Esophagus squamous epithelium (tissue), 5 donors: ENCODE data around the gene ZNF414. TPM values are rescaled to one million over a fixed set of nuclear protein-coding genes. Genes with fewer than 3 reads are reported as not detected.

ENCODE experiments used
- DNase-seq: peaks from one replicate; lab custom pipeline; 2025; lab: John Stamatoyannopoulos, UW
- H3K27ac ChIP-seq, 4 donors: fragments of 200-600 bp; sonication (generic); one replicate each; pipeline ENCODE4 v1.5.1; 2016 to 2019; ENCODE audit warnings: mild to moderate bottlenecking in 1 of 4
- H3K27me3 ChIP-seq, 4 donors: fragments of 200-600 bp; sonication (generic); 1 replicate in 3 of 4; 2 replicates in 1 of 4; pipeline versions ENCODE4 v1.5.1 to v1.6.0; 2017 to 2021; ENCODE audit warnings: antibody characterized with exemption in 1 of 4
- H3K36me3 ChIP-seq, 3 donors: fragments of 200-600 bp; sonication (generic); one replicate each; pipeline ENCODE4 v1.5.1; 2016 to 2019
- H3K4me1 ChIP-seq, 3 donors: fragments of 200-600 bp; sonication (generic); one replicate each; pipeline ENCODE4 v1.5.1; 2017 to 2019
- H3K4me3 ChIP-seq, 4 donors: fragments of 200-600 bp; sonication (generic); 1 replicate in 3 of 4; 2 replicates in 1 of 4; pipeline ENCODE4 v1.5.1; 2016 to 2019; ENCODE audit warnings: mild to moderate bottlenecking in 2 of 4, moderate library complexity in 1 of 4
- H3K9me3 ChIP-seq, 3 donors: fragments of 200-600 bp; sonication (generic); one replicate each; pipeline ENCODE4 v1.5.1; 2016 to 2019
- POLR2A ChIP-seq, 4 donors: fragments of 450-650 bp; IDR thresholded peaks; one replicate each; pipeline ENCODE4 v1.6.1; 2017; ENCODE audit warnings: antibody characterized with exemption in 4 of 4, mild to moderate bottlenecking in 4 of 4, moderate library complexity in 3 of 4
- WGBS, 2 donors: methylation state at CpG; one replicate each; pipeline ENCODE4 v1.1.5; 2018; 5-methylcytosine and 5-hydroxymethylcytosine counted together
- intact Hi-C: fragments of 100-400 bp; cut with DNase I; formaldehyde crosslinking; loops from one replicate; pipeline ENCODE4 v1.15.0; 2022
- total RNA-seq, 4 donors: library from RNA; depleted of rRNA; stranded (reverse); fragments of >200 nt; gene quantifications; one replicate each; pipeline ENCODE4 v1.1.0, GENCODE V29; 2016
- TF ChIP-seq, protein P1 (sequence below), 6 experiments: fragments of 450-650 bp in 4 of 6; fragments of 200-600 bp in 2 of 6; sonication (generic) in 2 of 6; IDR thresholded peaks; one replicate each; pipeline ENCODE4 v1.5.1; 2016 to 2019; ENCODE audit warnings: antibody characterized with exemption in 6 of 6, mild to moderate bottlenecking in 4 of 6, moderate library complexity in 4 of 6
- donor health status: DM: yes; HTN: yes; CAD: no.

Gene ZNF414
- total RNA-seq, 4 donors from 2014 or later: 4.0 to 29.9 (median 19.4) TPM

GRCh38 chr19:8552810-8553209, 38.8 kb upstream of the ZNF414 start:
- no peak overlapping the region for H3K4me3 ChIP-seq
- H3K27me3 ChIP-seq: no peaks in the 10 kb centered on the region
- no peak for DNase-seq
- H3K27ac ChIP-seq: no peak overlapping the region
- 64 to 81% methylated on average over 8 to 10 of the region's 10 CpGs for WGBS, 2 donors
- no peaks in the 10 kb centered on the region for H3K9me3 ChIP-seq
- TF ChIP-seq, protein P1, sequence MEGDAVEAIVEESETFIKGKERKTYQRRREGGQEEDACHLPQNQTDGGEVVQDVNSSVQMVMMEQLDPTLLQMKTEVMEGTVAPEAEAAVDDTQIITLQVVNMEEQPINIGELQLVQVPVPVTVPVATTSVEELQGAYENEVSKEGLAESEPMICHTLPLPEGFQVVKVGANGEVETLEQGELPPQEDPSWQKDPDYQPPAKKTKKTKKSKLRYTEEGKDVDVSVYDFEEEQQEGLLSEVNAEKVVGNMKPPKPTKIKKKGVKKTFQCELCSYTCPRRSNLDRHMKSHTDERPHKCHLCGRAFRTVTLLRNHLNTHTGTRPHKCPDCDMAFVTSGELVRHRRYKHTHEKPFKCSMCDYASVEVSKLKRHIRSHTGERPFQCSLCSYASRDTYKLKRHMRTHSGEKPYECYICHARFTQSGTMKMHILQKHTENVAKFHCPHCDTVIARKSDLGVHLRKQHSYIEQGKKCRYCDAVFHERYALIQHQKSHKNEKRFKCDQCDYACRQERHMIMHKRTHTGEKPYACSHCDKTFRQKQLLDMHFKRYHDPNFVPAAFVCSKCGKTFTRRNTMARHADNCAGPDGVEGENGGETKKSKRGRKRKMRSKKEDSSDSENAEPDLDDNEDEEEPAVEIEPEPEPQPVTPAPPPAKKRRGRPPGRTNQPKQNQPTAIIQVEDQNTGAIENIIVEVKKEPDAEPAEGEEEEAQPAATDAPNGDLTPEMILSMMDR (IDR thresholded peaks at IDR 0.05): no peak
- TF ChIP-seq POLR2A (IDR thresholded peaks at IDR 0.05): no peak
- intact Hi-C loops: no loop called here
- H3K36me3 ChIP-seq: peaks cover 0 to 11% (median 0%) of the 10 kb centered on the region in 3 donors
- no peaks in the 10 kb centered on the region for H3K4me1 ChIP-seq

GRCh38 chr19:8550070-8550469, 36.1 kb upstream of the ZNF414 start:
- peaks cover 0 to 36% (median 0%) of the 10 kb centered on the region in 3 donors for H3K36me3 ChIP-seq
- TF ChIP-seq POLR2A (IDR thresholded peaks at IDR 0.05): no peak
- TF ChIP-seq, protein P1 (IDR thresholded peaks at IDR 0.05): no peak
- H3K9me3 ChIP-seq: no peaks in the 10 kb centered on the region
- no peak overlapping the region for H3K27ac ChIP-seq
- H3K27me3 ChIP-seq: no peaks in the 10 kb centered on the region
- WGBS, 2 donors: 85% methylated on average over 8 of the region's 15 CpGs; no CpG with 5 or more reads in 1 of the 2 donors
- H3K4me1 ChIP-seq: no peaks in the 10 kb centered on the region
- no peak for DNase-seq
- intact Hi-C loops: no loop called here
- no peak overlapping the region for H3K4me3 ChIP-seq

- H3K27me3 ChIP-seq: no peaks in the 10 kb centered on the region
- no peak overlapping the region for H3K27ac ChIP-seq
- TF ChIP-seq, protein P1 (IDR thresholded peaks at IDR 0.05): no peak
- TF ChIP-seq POLR2A (IDR thresholded peaks at IDR 0.05): no peak
- 93 to 95% methylated on average over 8 of the region's 8 CpGs for WGBS, 2 donors
- H3K9me3 ChIP-seq: no peaks in the 10 kb centered on the region
- no peak for DNase-seq
- intact Hi-C loops: no loop called here
- H3K4me1 ChIP-seq: no peaks in the 10 kb centered on the region
- peaks cover 0 to 41% (median 0%) of the 10 kb centered on the region in 3 donors for H3K36me3 ChIP-seq
- H3K4me3 ChIP-seq: no peak overlapping the region
These were observed 31.8 kb upstream of the ZNF414 start for GRCh38 chr19:8545743-8546142.

- no CpG with 5 or more reads among the region's 20 CpGs for WGBS, 2 donors
- intact Hi-C loops: no loop called here
- no peaks in the 10 kb centered on the region for H3K27me3 ChIP-seq
- H3K4me1 ChIP-seq: no peaks in the 10 kb centered on the region
- no peak overlapping the region for H3K27ac ChIP-seq
- peaks cover 0 to 41% (median 0%) of the 10 kb centered on the region in 3 donors for H3K36me3 ChIP-seq
- H3K9me3 ChIP-seq: no peaks in the 10 kb centered on the region
- TF ChIP-seq, protein P1 (IDR thresholded peaks at IDR 0.05): no peak
- TF ChIP-seq POLR2A (IDR thresholded peaks at IDR 0.05): no peak
- no peak overlapping the region for H3K4me3 ChIP-seq
- DNase-seq: no peak
These were observed 30.2 kb upstream of the ZNF414 start for GRCh38 chr19:8544168-8544567.

GRCh38 chr19:8539621-8540149, 25.7 kb upstream of the ZNF414 start:
- DNase-seq: no peak
- 81 to 92% methylated on average over 8 to 12 of the region's 12 CpGs for WGBS, 2 donors
- Histone ChIP-seq H3K4me3 (no peak overlapping the region), H3K27me3 (no peaks in the 10 kb centered on the region), H3K36me3 (peaks cover 0 to 6% (median 0%) of the 10 kb centered on the region in 3 donors), H3K9me3 (no peaks in the 10 kb centered on the region), H3K27ac (no peak overlapping the region), H3K4me1 (no peaks in the 10 kb centered on the region)
- intact Hi-C loops: no loop called here
- TF ChIP-seq, protein P1 (IDR thresholded peaks at IDR 0.05): no peak
- no peak for TF ChIP-seq POLR2A (IDR thresholded peaks at IDR 0.05)
